Tibial artery (tissue), 4 donors: ENCODE data around the gene SLC22A3.
"Not testable (repeated sequence)": the region's sequence is repeated elsewhere in the genome, so short reads cannot be mapped to it uniquely, and the experiment has no call there.

ENCODE experiments used
- DNase-seq, 2 donors: peaks; one replicate each; pipeline ENCODE4 v3.0.0-alpha.2; 2019
- H3K27ac ChIP-seq, 2 donors: fragments of 200-600 bp; sonication (generic) in 1 of 2; 1 replicate in 1 of 2; 2 replicates in 1 of 2; pipeline ENCODE4 v1.5.1; 2018 to 2019; ENCODE audit warnings: mild to moderate bottlenecking in 1 of 2
- H3K27me3 ChIP-seq, 2 donors: fragments of 200-600 bp; sonication (generic) in 1 of 2; one replicate each; pipeline versions ENCODE4 v1.5.1 to v1.6.0; 2016 to 2019
- H3K36me3 ChIP-seq, 3 donors: fragments of 200-600 bp; sonication (generic) in 2 of 3; one replicate each; pipeline ENCODE4 v1.5.1; 2016 to 2019; ENCODE audit warnings: mild to moderate bottlenecking in 2 of 3
- H3K4me1 ChIP-seq, 4 donors: fragments of 200-600 bp; sonication (generic) in 2 of 4; 1 replicate in 3 of 4; 2 replicates in 1 of 4; pipeline ENCODE4 v1.5.1; 2016 to 2019
- H3K4me3 ChIP-seq, 2 donors: fragments of 200-600 bp; sonication (generic) in 1 of 2; 1 replicate in 1 of 2; 2 replicates in 1 of 2; pipeline ENCODE4 v1.5.1; 2018 to 2019; ENCODE audit warnings: mild to moderate bottlenecking in 2 of 2
- H3K9me3 ChIP-seq, 3 donors: fragments of 200-600 bp; sonication (generic) in 1 of 3; one replicate each; pipeline ENCODE4 v1.5.1; 2016 to 2019
- CTCF ChIP-seq, 2 experiments: fragments of 200-600 bp in 1 of 2; fragments of 450-650 bp in 1 of 2; IDR thresholded peaks; one replicate each; pipeline ENCODE4 v1.5.1; 2017 to 2019; ENCODE audit warnings: antibody characterized with exemption in 2 of 2, mild to moderate bottlenecking in 1 of 2, moderate library complexity in 1 of 2
- intact Hi-C: fragments of 100-400 bp; cut with DNase I; formaldehyde crosslinking; loops from one replicate; pipeline ENCODE4 v1.15.0; 2023; ENCODE audit warnings: low total_unique reads

The SLC22A3 gene

GRCh38 chr6:160447350-160447749 lies 99.2 kb downstream of the SLC22A3 start:
- Histone ChIP-seq H3K9me3 (no peaks in the 10 kb centered on the region), H3K36me3 (peaks cover 12 to 24% (median 20%) of the 10 kb centered on the region in 3 donors), H3K27ac (no peak overlapping the region), H3K4me1 (no peaks in the 10 kb centered on the region), H3K27me3 (no peaks in the 10 kb centered on the region), H3K4me3 (no peak overlapping the region)
- no peak for DNase-seq
- no peak for TF ChIP-seq CTCF (IDR thresholded peaks at IDR 0.05)
- intact Hi-C loops: no loop called here

DNA sequence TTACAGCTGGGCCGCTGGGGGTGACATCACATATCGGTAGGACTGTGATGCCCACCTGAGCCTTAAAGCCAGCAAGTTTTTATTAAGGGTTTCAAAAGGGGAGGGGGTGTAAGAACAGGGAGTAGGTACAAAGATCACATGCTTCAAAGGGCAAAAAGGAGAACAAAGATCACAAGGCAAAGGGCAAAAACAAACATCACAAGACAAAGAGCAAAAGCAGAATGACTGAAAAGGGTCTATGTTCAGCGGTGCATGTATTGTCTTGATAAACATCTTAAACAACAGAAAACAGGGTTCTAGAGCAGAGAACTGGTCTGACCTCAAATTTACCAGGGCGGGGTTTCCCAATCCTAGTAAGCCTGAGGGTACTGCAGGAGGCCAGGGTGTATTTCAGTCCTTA lies 101.6 kb downstream of the SLC22A3 start:
- DNase-seq, H3K27ac ChIP-seq, H3K4me3 ChIP-seq, H3K9me3 ChIP-seq, H3K4me1 ChIP-seq, H3K27me3 ChIP-seq: not testable (repeated sequence)
- H3K36me3 ChIP-seq: peaks cover 7 to 20% (median 8%) of the 10 kb centered on the region in 3 donors
- intact Hi-C loops: loop anchor here (10.0 kb wide), 1 partner anchor 585 kb away; no protein-coding TSS in a partner anchor

- no peak for TF ChIP-seq CTCF (IDR thresholded peaks at IDR 0.05)
- Histone ChIP-seq H3K9me3 (no peaks in the 10 kb centered on the region), H3K4me3 (no peak overlapping the region), H3K36me3 (peaks cover 5 to 20% (median 8%) of the 10 kb centered on the region in 3 donors), H3K4me1 (peaks cover 0 to 6% (median 4%) of the 10 kb centered on the region in 4 donors), H3K27ac (no peak overlapping the region), H3K27me3 (no peaks in the 10 kb centered on the region)
- no peak for DNase-seq
- intact Hi-C loops: loop anchor here (10.0 kb wide), 1 partner anchor 586 kb away; no protein-coding TSS in a partner anchor
Observed at GRCh38 chr6:160450849-160451248, 102.7 kb downstream of the SLC22A3 start.

DNA sequence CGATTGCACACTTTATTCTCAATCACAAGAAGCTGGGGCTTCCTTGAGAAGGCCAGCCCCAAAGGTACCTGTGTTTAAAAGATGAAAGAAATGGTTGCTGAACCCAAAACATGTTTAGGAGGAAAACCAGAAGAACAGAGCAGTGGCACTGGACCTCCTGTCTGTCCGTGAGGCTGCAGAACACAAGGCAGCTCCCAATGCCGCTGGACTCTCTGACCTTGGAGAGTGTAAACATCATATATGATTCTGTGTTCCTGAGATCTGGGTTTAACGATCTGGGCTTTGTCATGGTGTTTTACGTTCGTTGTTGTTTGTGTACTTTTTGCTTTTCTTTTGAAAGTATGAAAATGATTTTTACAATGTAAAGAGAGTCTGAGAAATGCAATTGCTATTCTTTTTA lies 106.1 kb downstream of the SLC22A3 start:
- peaks cover 0 to 10% (median 6%) of the 10 kb centered on the region in 4 donors for H3K4me1 ChIP-seq
- no peaks in the 10 kb centered on the region for H3K27me3 ChIP-seq
- H3K9me3 ChIP-seq: no peaks in the 10 kb centered on the region
- no peak for DNase-seq
- peaks cover 5 to 20% (median 8%) of the 10 kb centered on the region in 3 donors for H3K36me3 ChIP-seq
- H3K4me3 ChIP-seq: no peak overlapping the region
- intact Hi-C loops: loop anchor here (10.0 kb wide), 1 partner anchor 590 kb away; no protein-coding TSS in a partner anchor
- TF ChIP-seq CTCF (IDR thresholded peaks at IDR 0.05): no peak
- H3K27ac ChIP-seq: no peak overlapping the region

DNA sequence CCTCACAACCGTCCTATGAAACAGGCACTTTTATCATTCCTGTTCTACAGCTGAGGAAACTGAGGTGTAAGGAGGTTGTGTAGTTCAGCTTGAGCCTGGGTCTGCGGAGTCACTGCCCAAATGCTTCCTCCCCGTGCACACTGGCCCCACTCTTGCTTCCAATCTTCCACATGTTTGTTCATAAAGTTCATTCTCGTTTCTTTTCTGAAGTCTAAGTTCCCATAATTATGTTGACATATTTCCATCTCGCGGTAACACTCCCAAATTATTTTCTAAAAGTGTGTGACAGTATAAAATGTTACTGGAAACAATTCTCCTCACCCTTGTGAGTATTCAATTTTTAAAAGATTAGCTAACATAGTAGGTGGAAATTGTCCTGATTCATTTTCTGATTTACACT lies 106.9 kb downstream of the SLC22A3 start:
- no peaks in the 10 kb centered on the region for H3K27me3 ChIP-seq
- no peak overlapping the region for H3K4me3 ChIP-seq
- no peaks in the 10 kb centered on the region for H3K9me3 ChIP-seq
- no peak for DNase-seq
- intact Hi-C loops: loop anchor here (5.0 to 10.0 kb wide), 2 partner anchors 368 to 590 kb away; no protein-coding TSS in a partner anchor
- H3K4me1 ChIP-seq: peaks cover 0 to 10% (median 6%) of the 10 kb centered on the region in 4 donors
- H3K36me3 ChIP-seq: peaks cover 2 to 15% (median 3%) of the 10 kb centered on the region in 3 donors
- no peak for TF ChIP-seq CTCF (IDR thresholded peaks at IDR 0.05)
- H3K27ac ChIP-seq: peak overlapping the region; percentile 30 to 60

GRCh38 chr6:160455541-160456213 lies 107.5 kb downstream of the SLC22A3 start:
- Histone ChIP-seq H3K9me3 (no peaks in the 10 kb centered on the region), H3K36me3 (peaks cover 0 to 10% (median 0%) of the 10 kb centered on the region in 3 donors), H3K27ac (peak overlapping the region; percentile 30 to 60), H3K27me3 (no peaks in the 10 kb centered on the region), H3K4me3 (peak overlapping the region; percentile 15 to 23), H3K4me1 (peaks cover 0 to 10% (median 6%) of the 10 kb centered on the region in 4 donors)
- peak; percentile 40 to 83 for DNase-seq
- intact Hi-C loops: loop anchor here (2.0 to 10.0 kb wide), 3 partner anchors 321 to 591 kb away; no protein-coding TSS in a partner anchor
- TF ChIP-seq CTCF (IDR thresholded peaks at IDR 0.05): peak; percentile 94 to 98
